Neural cell (in vitro differentiated cells): ENCODE results near the gene CNOT2.

Source experiments
- EZH2 ChIP-seq: fragments of 200-600, 300-800 bp; shearing (Covaris generic), sonication (generic); IDR thresholded peaks from 2 replicates; pipeline ENCODE4 v1.6.1; 2014; ENCODE audit warnings: antibody characterized with exemption, low read length, borderline replicate concordance, mild to moderate bottlenecking; ENCODE audit not compliant: insufficient read depth, poor library complexity, severe bottlenecking
- RAD21 ChIP-seq: fragments of 450-650 bp; conservative IDR thresholded peaks from 2 replicates; pipeline ENCODE4 v1.6.1; 2014; ENCODE audit warnings: antibody characterized with exemption, mild to moderate bottlenecking, moderate library complexity
- SMC3 ChIP-seq: fragments of 450-650 bp; conservative IDR thresholded peaks from 2 replicates; pipeline ENCODE4 v1.6.1; 2014; ENCODE audit warnings: antibody characterized with exemption, mild to moderate bottlenecking, moderate library complexity; ENCODE audit not compliant: poor library complexity
- TF ChIP-seq, protein P1 (sequence below): fragments of 450-650 bp; IDR thresholded peaks from 2 replicates; pipeline ENCODE4 v1.5.1; 2014; ENCODE audit warnings: antibody characterized with exemption, mild to moderate bottlenecking, moderate library complexity; ENCODE audit not compliant: poor library complexity, severe bottlenecking
- TF ChIP-seq, protein P2 (sequence below): IDR thresholded peaks from 2 replicates; pipeline ENCODE4 v1.6.1; 2012; ENCODE audit warnings: borderline replicate concordance

DNA sequence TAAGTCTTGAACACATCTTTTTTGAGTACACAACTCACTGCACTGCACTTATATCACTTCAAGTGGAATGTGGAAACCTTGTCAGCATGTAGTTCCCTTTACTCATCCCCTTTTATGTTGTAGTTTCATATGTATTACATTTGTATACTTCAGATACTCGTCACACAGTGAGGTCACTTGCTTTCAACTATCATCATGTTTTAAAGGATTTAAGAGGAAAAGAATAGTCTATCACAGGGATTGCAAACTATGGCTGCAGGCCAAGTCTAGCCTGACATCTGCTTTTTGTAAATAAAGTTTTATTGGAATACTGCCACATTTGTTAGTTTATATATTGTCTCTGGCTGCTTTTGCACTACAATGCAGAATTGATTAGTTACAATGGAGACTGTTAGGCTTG lies 24.3 kb downstream of the CNOT2 start:
- TF ChIP-seq, protein P1, sequence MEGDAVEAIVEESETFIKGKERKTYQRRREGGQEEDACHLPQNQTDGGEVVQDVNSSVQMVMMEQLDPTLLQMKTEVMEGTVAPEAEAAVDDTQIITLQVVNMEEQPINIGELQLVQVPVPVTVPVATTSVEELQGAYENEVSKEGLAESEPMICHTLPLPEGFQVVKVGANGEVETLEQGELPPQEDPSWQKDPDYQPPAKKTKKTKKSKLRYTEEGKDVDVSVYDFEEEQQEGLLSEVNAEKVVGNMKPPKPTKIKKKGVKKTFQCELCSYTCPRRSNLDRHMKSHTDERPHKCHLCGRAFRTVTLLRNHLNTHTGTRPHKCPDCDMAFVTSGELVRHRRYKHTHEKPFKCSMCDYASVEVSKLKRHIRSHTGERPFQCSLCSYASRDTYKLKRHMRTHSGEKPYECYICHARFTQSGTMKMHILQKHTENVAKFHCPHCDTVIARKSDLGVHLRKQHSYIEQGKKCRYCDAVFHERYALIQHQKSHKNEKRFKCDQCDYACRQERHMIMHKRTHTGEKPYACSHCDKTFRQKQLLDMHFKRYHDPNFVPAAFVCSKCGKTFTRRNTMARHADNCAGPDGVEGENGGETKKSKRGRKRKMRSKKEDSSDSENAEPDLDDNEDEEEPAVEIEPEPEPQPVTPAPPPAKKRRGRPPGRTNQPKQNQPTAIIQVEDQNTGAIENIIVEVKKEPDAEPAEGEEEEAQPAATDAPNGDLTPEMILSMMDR = no peak
- no peak for TF ChIP-seq EZH2
- no peak for TF ChIP-seq SMC3
- no peak for TF ChIP-seq RAD21
- TF ChIP-seq, protein P2, sequence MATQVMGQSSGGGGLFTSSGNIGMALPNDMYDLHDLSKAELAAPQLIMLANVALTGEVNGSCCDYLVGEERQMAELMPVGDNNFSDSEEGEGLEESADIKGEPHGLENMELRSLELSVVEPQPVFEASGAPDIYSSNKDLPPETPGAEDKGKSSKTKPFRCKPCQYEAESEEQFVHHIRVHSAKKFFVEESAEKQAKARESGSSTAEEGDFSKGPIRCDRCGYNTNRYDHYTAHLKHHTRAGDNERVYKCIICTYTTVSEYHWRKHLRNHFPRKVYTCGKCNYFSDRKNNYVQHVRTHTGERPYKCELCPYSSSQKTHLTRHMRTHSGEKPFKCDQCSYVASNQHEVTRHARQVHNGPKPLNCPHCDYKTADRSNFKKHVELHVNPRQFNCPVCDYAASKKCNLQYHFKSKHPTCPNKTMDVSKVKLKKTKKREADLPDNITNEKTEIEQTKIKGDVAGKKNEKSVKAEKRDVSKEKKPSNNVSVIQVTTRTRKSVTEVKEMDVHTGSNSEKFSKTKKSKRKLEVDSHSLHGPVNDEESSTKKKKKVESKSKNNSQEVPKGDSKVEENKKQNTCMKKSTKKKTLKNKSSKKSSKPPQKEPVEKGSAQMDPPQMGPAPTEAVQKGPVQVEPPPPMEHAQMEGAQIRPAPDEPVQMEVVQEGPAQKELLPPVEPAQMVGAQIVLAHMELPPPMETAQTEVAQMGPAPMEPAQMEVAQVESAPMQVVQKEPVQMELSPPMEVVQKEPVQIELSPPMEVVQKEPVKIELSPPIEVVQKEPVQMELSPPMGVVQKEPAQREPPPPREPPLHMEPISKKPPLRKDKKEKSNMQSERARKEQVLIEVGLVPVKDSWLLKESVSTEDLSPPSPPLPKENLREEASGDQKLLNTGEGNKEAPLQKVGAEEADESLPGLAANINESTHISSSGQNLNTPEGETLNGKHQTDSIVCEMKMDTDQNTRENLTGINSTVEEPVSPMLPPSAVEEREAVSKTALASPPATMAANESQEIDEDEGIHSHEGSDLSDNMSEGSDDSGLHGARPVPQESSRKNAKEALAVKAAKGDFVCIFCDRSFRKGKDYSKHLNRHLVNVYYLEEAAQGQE = no peak
